H1 (cell line): ENCODE data around the gene LLGL2. TPM values are rescaled to one million over a fixed set of nuclear protein-coding genes. Genes with fewer than 3 reads are reported as not detected.

Experiments used
- NRF1 ChIP-seq: IDR thresholded peaks from 2 replicates; pipeline ENCODE4 v1.6.1; 2011; ENCODE audit warnings: mild to moderate bottlenecking, low read depth, low read length, improper control_type of control experiment
- RAD21 ChIP-seq, 2 experiments: IDR thresholded peaks in 1 of 2; conservative IDR thresholded peaks in 1 of 2; 2 replicates each; pipeline ENCODE4 v1.6.1; 2011; ENCODE audit warnings: low read depth in 2 of 2, low read length in 2 of 2, improper control_type of control experiment in 1 of 2, inconsistent platforms in 1 of 2, mild to moderate bottlenecking in 1 of 2, moderate library complexity in 1 of 2
- polyA plus RNA-seq, 7 experiments: library from polyadenylated mRNA; depleted of rRNA in 3 of 7; stranded (reverse) in 5 of 7; unstranded in 2 of 7; fragments of >200 nt in 5 of 7; fragments of 200-250 nt in 2 of 7; gene quantifications; 1 replicate in 5 of 7; 2 replicates in 1 of 7; 4 replicates in 1 of 7; pipeline versions ENCODE4 v1.2.1 to v1.2.3, GENCODE V29; 2011 to 2013; ENCODE audit warnings: missing spikeins in 2 of 7, mixed read lengths in 2 of 7
- total RNA-seq: library from RNA; stranded (reverse); fragmentation: NEBNext Ultra II Directional; extraction: Animal tissue kit (Norgen Biotek cat#: 25700); gene quantifications from 2 replicates; pipeline ENCODE4 v1.2.1, GENCODE V29; 2021
- TF ChIP-seq, protein P1 (sequence below): IDR thresholded peaks from 2 replicates; pipeline ENCODE4 v1.6.1; 2011; ENCODE audit warnings: low read length, improper control_type of control experiment
- TF ChIP-seq, protein P2 (sequence below): IDR thresholded peaks from 2 replicates; pipeline ENCODE4 v1.6.1; 2012; ENCODE audit warnings: inconsistent platforms

The LLGL2 gene
- total and polyA plus RNA-seq, 2 of the 8 experiments (the other 6 are each of a cell fraction or from before 2014, with no cell fraction given) = 64.5 to 77.1 TPM

- TF ChIP-seq, protein P1, sequence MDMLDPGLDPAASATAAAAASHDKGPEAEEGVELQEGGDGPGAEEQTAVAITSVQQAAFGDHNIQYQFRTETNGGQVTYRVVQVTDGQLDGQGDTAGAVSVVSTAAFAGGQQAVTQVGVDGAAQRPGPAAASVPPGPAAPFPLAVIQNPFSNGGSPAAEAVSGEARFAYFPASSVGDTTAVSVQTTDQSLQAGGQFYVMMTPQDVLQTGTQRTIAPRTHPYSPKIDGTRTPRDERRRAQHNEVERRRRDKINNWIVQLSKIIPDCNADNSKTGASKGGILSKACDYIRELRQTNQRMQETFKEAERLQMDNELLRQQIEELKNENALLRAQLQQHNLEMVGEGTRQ = no peak
- TF ChIP-seq, protein P2, sequence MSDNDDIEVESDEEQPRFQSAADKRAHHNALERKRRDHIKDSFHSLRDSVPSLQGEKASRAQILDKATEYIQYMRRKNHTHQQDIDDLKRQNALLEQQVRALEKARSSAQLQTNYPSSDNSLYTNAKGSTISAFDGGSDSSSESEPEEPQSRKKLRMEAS = no peak
- no peak for TF ChIP-seq RAD21 (IDR thresholded peaks at IDR 0.05 in 1 of 2, conservative IDR thresholded peaks at IDR 0.05 in 1 of 2; ENCODE audit: low read depth in 2 of 2, low read length in 2 of 2)
- no peak for TF ChIP-seq NRF1
These were observed 11.9 kb upstream of the LLGL2 start (continued) for GRCh38 chr17:75513641-75514000.
